SJCRH30 (cell line): ENCODE results near the gene SCNN1A. TPM values are rescaled to one million over a fixed set of nuclear protein-coding genes. Genes with fewer than 3 reads are reported as not detected.

Experiments
- DNase-seq, 2 experiments: peaks; one replicate each; pipeline ENCODE4 v3.0.0-alpha.2; 2015 to 2020
- H3K27ac ChIP-seq: fragments of 250-450 bp; sonication (Bioruptor Pico); 2 replicates; pipeline ENCODE4 v1.5.1; 2020; ENCODE audit warnings: mild to moderate bottlenecking, moderate library complexity
- H3K27me3 ChIP-seq: fragments of 250-450 bp; sonication (Bioruptor Pico); 2 replicates; pipeline ENCODE4 v1.5.1; 2020; ENCODE audit warnings: mild to moderate bottlenecking, moderate library complexity
- H3K36me3 ChIP-seq: fragments of 250-450 bp; sonication (Bioruptor Pico); 2 replicates; pipeline ENCODE4 v1.5.1; 2020; ENCODE audit warnings: mild to moderate bottlenecking, moderate library complexity
- H3K4me1 ChIP-seq: fragments of 250-450 bp; sonication (Bioruptor Pico); 2 replicates; pipeline ENCODE4 v1.5.1; 2020; ENCODE audit warnings: mild to moderate bottlenecking, moderate library complexity
- H3K4me3 ChIP-seq: fragments of 250-450 bp; sonication (Bioruptor Pico); 2 replicates; pipeline ENCODE4 v1.5.1; 2020; ENCODE audit warnings: mild to moderate bottlenecking, moderate library complexity
- H3K9me3 ChIP-seq: fragments of 250-450 bp; sonication (Bioruptor Pico); replicated peaks from 2 replicates; pipeline ENCODE4 v1.5.1; 2020; ENCODE audit warnings: mild to moderate bottlenecking, moderate library complexity
- total RNA-seq: library from RNA; depleted of rRNA; stranded (reverse); fragments of >200 nt; shearing (Covaris generic); gene quantifications from 2 replicates; pipeline ENCODE4 v1.2.3, GENCODE V29; 2014; rRNA removed

The SCNN1A gene
- total RNA-seq = not detected in 2 replicates

DNA sequence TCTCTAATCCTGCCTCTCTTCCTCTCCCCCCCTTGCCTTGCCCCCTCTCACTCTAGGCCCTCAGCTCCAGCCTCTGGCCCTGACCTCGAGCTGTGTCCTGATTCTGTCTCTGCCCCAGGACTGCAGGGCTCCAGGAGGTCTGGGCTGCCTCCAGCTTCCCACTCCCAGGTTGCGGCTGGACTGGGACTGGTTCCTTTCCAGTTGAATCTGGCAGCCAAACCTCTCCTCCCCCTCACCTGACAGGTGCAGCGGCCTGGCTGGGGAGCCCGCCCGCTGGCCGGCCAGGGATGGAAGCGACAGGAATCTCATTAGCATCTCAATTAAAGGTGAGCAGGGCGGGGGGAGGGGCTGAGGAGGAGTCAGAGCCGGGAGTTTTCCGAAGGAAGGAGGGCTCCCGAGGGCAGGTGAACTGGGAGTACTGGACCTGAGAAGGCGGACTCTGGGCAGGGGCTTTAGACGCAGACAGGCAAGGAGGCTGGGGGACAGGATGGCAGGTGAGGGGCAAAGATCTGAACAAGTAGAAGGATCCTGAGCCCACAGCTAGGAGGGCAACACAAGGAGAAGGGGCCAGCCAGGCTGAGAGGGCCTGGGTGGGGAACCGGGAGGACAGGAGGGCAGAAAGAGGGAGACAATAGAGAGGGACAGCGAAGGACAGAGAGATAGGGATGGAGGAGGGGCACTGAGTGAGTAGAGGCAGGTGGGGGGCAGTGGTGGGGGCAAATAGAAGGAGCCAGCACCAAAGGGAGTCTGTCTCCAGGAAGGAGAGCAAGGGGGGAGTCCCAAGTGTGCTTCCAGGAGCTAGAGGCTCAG, at the start of gene SCNN1A:
SCNN1A (minus strand) TSS at position 295 of the 810 bp plus-strand sequence. CDS start 780 bp downstream, outside the sequence.
- no peak for DNase-seq
- H3K4me3 ChIP-seq = no peak within 1 kb of the TSS
- H3K4me1 ChIP-seq = peaks cover 36% of the 10 kb centered on the region
- no peaks in the 10 kb centered on the region for H3K36me3 ChIP-seq
- H3K9me3 ChIP-seq = no peaks in the 10 kb centered on the region
- no peaks in the 10 kb centered on the region for H3K27me3 ChIP-seq
- no peak within 1 kb of the TSS for H3K27ac ChIP-seq

GRCh38 chr12:6424866-6425265, 49.5 kb upstream of the SCNN1A start:
- no peak for DNase-seq
- Histone ChIP-seq H3K36me3 (no peaks in the 10 kb centered on the region), H3K4me1 (no peaks in the 10 kb centered on the region), H3K4me3 (no peak overlapping the region), H3K27me3 (no peaks in the 10 kb centered on the region), H3K9me3 (no peaks in the 10 kb centered on the region), H3K27ac (no peak overlapping the region)

- no peak for DNase-seq
- H3K4me3 ChIP-seq = no peak overlapping the region
- H3K4me1 ChIP-seq = no peaks in the 10 kb centered on the region
- no peak overlapping the region for H3K27ac ChIP-seq
- H3K36me3 ChIP-seq = no peaks in the 10 kb centered on the region
- H3K27me3 ChIP-seq = no peaks in the 10 kb centered on the region
- H3K9me3 ChIP-seq = no peaks in the 10 kb centered on the region
Measured at GRCh38 chr12:6424008-6424347, 48.6 kb upstream of the SCNN1A start.

DNA sequence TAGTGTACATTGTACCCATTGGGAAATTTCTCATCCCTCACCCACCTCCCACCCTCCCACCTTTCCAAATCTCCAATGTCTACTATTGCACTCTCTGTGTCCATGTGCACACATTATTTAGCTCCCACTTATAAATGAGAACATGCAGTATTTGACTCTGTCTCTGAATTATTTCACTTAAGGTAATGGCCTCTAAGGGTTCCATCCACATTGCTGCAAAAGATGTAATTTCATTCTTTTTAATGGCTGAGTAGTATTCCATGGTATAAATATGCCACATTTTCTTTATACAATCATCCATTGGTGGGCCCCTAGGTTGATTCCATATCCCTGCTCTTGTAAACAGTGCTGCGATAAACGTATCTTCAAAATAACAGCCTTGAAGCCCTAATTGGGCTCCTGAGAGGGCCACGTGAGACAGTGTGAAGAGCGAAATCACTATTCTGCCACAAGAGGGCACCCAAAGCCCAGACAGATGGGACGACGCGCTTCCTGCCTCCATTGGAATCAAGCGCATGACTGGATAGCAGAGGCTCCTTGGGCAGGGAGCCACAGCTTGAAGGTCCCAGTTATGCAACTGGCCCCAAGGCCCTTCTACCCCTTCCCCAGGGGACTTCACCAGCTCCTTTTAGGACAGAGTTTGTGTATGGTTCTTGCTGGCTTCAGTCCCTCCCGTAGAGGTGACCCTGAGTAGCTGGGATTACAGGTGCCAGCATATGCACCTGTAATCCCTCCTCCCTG, 48.1 kb upstream of the SCNN1A start:
- Histone ChIP-seq H3K27me3 (no peaks in the 10 kb centered on the region), H3K9me3 (no peaks in the 10 kb centered on the region), H3K4me1 (no peaks in the 10 kb centered on the region), H3K27ac (no peak overlapping the region), H3K4me3 (no peak overlapping the region), H3K36me3 (no peaks in the 10 kb centered on the region)
- DNase-seq = peak; percentile 78 to 95

GRCh38 chr12:6420364-6420763, 45.0 kb upstream of the SCNN1A start:
- Histone ChIP-seq H3K4me3 (no peak overlapping the region), H3K9me3 (no peaks in the 10 kb centered on the region), H3K4me1 (no peaks in the 10 kb centered on the region), H3K36me3 (no peaks in the 10 kb centered on the region), H3K27ac (no peak overlapping the region), H3K27me3 (no peaks in the 10 kb centered on the region)
- no peak for DNase-seq

DNA sequence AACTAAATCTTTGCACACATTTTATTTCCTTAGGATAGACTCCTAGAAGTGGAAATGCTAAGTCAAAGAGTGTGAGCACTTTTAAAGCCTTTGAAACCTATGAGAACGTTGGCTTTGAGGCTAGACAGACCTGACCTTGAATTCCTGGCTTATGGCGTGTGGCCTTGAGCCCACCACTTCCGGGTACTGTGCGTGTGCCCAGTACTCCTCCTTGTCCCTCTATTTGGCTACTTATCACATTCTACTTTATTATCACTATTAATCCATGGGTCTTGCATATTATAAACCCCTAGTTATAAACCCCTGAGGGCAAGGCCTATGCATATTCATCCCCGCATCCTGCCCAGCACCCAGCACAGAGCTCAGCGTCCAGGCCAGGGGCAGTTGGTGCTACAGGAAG, 43.4 kb upstream of the SCNN1A start:
- H3K27ac ChIP-seq = no peak overlapping the region
- no peak overlapping the region for H3K4me3 ChIP-seq
- H3K36me3 ChIP-seq = no peaks in the 10 kb centered on the region
- no peak for DNase-seq
- no peaks in the 10 kb centered on the region for H3K27me3 ChIP-seq
- H3K4me1 ChIP-seq = no peaks in the 10 kb centered on the region
- H3K9me3 ChIP-seq = no peaks in the 10 kb centered on the region

DNA sequence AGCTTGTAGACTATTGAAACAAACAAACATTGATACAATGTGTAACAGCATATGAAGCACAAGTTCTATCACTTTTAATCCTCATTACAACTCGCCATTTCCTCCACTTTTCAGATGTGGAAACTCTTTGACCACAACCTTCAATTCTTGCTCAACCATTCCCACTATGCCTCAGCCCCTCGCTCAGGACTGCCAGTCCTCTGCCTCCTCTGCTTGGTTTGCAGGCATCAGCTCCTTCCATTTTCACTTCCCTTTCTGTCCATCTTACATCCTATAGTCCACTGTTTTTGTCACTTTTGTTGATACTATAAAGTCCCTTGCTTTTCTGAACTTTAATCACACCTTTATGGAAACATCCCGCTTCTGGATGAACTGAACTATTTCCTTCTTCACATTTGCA, 41.2 kb upstream of the SCNN1A start:
- H3K27me3 ChIP-seq = no peaks in the 10 kb centered on the region
- no peak overlapping the region for H3K4me3 ChIP-seq
- H3K27ac ChIP-seq = no peak overlapping the region
- no peaks in the 10 kb centered on the region for H3K9me3 ChIP-seq
- no peaks in the 10 kb centered on the region for H3K4me1 ChIP-seq
- no peaks in the 10 kb centered on the region for H3K36me3 ChIP-seq
- DNase-seq = no peak

DNA sequence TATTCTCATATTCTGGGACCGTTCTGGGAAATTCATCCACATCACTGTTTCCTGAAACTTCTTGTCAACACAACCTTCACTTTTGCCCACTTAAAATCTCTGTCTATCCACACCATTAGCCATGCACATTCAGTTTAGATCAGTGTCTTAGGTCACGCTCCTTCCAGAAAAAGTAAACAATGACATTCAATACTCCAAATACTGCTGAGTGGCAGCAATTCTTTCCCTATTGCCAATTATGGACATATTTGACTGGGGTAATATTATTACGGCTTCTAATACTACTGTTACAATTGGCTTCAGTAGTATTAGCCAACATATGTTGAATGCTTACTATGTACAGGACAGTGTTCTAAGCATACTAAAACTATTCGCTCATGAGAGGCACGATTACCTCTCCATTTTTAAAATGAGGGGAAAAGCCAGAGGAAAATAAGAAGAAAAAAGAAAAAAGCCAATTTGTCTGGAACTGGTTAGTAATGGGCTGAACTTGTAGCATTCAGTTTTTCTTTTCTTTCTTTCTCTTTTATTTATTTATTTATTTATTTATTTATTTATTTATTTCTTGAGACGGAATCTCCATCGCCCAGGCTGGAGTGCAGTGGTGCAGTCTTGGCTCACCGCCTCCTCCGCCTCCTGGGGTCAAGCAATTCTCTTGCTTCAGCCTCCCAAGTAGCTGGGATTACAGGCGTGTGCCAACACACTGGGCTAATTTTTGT, 32.0 kb upstream of the SCNN1A start:
- H3K27ac ChIP-seq = no peak overlapping the region
- no peaks in the 10 kb centered on the region for H3K4me1 ChIP-seq
- no peaks in the 10 kb centered on the region for H3K36me3 ChIP-seq
- no peaks in the 10 kb centered on the region for H3K27me3 ChIP-seq
- no peak overlapping the region for H3K4me3 ChIP-seq
- DNase-seq = no peak
- peaks cover 5% of the 10 kb centered on the region; the same call in 1 of the 2 replicates for H3K9me3 ChIP-seq

DNA sequence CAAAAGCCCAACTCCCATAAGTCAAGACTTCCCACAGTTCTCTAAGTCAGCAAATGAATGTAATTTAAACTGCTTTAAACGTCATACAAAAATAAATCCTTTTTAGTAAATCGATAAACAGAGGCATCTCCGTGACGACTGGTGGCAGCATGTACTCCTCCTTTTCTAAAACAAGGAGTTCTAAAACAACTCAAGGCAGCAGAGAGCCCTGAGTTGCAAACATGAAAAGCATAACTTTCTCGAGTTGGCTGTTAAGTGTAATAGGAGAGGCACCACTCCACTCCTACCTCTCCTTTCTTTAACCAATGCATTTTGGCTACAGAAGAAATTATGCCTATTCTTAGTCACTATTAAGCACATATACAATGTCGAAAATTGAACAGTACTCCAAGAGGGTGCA, 30.6 kb upstream of the SCNN1A start:
- Histone ChIP-seq H3K4me1 (no peaks in the 10 kb centered on the region), H3K4me3 (no peak overlapping the region), H3K27ac (no peak overlapping the region), H3K36me3 (no peaks in the 10 kb centered on the region), H3K9me3 (peaks cover 5% of the 10 kb centered on the region; the same call in 1 of the 2 replicates), H3K27me3 (no peaks in the 10 kb centered on the region)
- no peak for DNase-seq

- DNase-seq = no peak
- peaks cover 5% of the 10 kb centered on the region; the same call in 1 of the 2 replicates for H3K9me3 ChIP-seq
- no peak overlapping the region for H3K4me3 ChIP-seq
- no peaks in the 10 kb centered on the region for H3K27me3 ChIP-seq
- no peaks in the 10 kb centered on the region for H3K36me3 ChIP-seq
- no peak overlapping the region for H3K27ac ChIP-seq
- H3K4me1 ChIP-seq = no peaks in the 10 kb centered on the region
Measured at GRCh38 chr12:6404390-6404789, 29.0 kb upstream of the SCNN1A start.

DNA sequence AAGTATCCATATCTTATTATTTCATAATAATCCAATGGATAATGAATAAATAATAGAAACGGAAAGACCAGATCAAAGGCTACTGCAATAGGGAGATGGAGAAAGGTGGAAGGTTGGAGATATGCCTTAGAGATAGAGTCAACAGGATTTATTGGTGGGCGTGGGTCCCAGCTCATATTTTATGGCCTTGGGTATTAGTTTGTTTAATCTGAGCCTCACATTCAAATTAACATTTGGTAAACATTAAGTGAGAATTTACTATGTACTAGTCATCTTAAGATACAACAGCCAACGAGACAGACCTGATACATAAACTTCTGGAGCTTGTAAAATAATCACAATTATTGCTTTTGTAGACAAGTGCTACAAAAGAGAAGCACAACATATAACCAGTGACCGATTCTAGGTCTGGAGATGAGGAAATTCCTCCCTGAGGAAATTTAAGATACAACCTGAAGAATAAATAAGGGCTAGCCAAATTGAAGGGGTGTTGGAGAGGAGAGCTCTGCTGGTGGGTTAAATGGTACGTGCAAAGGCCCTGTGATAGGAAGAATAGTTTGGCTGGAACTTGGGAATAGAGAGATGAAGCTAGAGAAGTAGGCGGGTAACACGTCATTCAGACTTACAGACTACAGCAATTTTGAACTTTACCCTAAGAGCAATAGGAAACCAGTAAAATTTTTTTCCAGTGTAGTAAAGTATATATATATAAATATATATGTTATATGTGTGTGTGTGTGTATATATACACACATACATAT, 24.7 kb upstream of the SCNN1A start:
- H3K9me3 ChIP-seq = no peaks in the 10 kb centered on the region
- H3K36me3 ChIP-seq = no peaks in the 10 kb centered on the region
- H3K4me3 ChIP-seq = no peak overlapping the region
- H3K27me3 ChIP-seq = no peaks in the 10 kb centered on the region
- H3K27ac ChIP-seq = no peak overlapping the region
- no peak for DNase-seq
- no peaks in the 10 kb centered on the region for H3K4me1 ChIP-seq

DNA sequence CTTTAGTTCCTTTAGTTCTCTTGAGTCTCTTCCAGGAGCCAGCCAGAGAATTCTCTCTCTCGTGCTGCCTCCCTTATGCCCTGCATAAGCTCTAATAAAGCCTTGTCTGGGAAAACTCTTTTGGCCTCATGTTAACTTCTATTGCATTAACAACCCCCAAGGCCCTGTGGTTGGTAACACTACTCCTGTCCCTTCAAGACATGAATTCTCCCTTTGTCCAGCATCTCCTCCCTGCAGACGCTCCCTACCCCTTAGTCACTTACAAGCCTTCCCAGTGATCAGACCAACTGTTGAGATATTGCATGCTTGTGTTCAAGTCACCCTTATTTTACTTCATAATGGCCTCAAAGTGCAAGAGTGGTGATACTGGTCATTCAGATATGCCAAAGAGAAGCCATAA, 20.7 kb upstream of the SCNN1A start:
- Histone ChIP-seq H3K4me1 (no peaks in the 10 kb centered on the region), H3K27me3 (no peaks in the 10 kb centered on the region), H3K27ac (no peak overlapping the region), H3K4me3 (no peak overlapping the region), H3K36me3 (no peaks in the 10 kb centered on the region), H3K9me3 (no peaks in the 10 kb centered on the region)
- peak in 1 of 2 experiments; percentile 39 for DNase-seq

- no peaks in the 10 kb centered on the region for H3K27me3 ChIP-seq
- DNase-seq = no peak
- no peaks in the 10 kb centered on the region for H3K9me3 ChIP-seq
- H3K4me3 ChIP-seq = no peak overlapping the region
- no peaks in the 10 kb centered on the region for H3K36me3 ChIP-seq
- H3K27ac ChIP-seq = no peak overlapping the region
- H3K4me1 ChIP-seq = no peaks in the 10 kb centered on the region
Measured at GRCh38 chr12:6394398-6394797, 19.0 kb upstream of the SCNN1A start.

- Histone ChIP-seq H3K27me3 (no peaks in the 10 kb centered on the region), H3K4me3 (no peak overlapping the region), H3K9me3 (no peaks in the 10 kb centered on the region), H3K4me1 (no peaks in the 10 kb centered on the region), H3K27ac (no peak overlapping the region), H3K36me3 (no peaks in the 10 kb centered on the region)
- no peak for DNase-seq
Measured at GRCh38 chr12:6393109-6393508, 17.7 kb upstream of the SCNN1A start.
